H1 (cell line): ENCODE data around the gene ZDHHC17. TPM values are rescaled to one million over a fixed set of nuclear protein-coding genes. Genes with fewer than 3 reads are reported as not detected.

Experiments used
- BCL11A ChIP-seq, 2 experiments: IDR thresholded peaks; one replicate each; pipeline ENCODE4 v1.6.1; 2011; ENCODE audit warnings: low read depth in 2 of 2, low read length in 2 of 2, mild to moderate bottlenecking in 2 of 2
- PHF8 ChIP-seq: fragments of 200-600 bp; sonication (generic); conservative IDR thresholded peaks from 2 replicates; pipeline ENCODE4 v1.7.1; 2012; ENCODE audit warnings: low read depth, mild to moderate bottlenecking, inconsistent platforms, low read length, moderate library complexity
- RBBP5 ChIP-seq: IDR thresholded peaks from 2 replicates; pipeline ENCODE4 v1.7.1; 2012; ENCODE audit warnings: low read depth, mild to moderate bottlenecking, inconsistent platforms, low read length, moderate library complexity, borderline replicate concordance
- SIN3A ChIP-seq, 2 experiments: IDR thresholded peaks in 1 of 2; conservative IDR thresholded peaks in 1 of 2; 2 replicates each; pipeline ENCODE4 v1.6.1; 2011 to 2012; ENCODE audit warnings: low read length in 2 of 2, improper control_type of control experiment in 1 of 2, low read depth in 1 of 2, mild to moderate bottlenecking in 1 of 2
- TAF1 ChIP-seq: IDR thresholded peaks from 2 replicates; pipeline ENCODE4 v1.6.1; 2011; ENCODE audit warnings: mild to moderate bottlenecking, low read depth, low read length
- polyA plus RNA-seq, 7 experiments: library from polyadenylated mRNA; depleted of rRNA in 3 of 7; stranded (reverse) in 5 of 7; unstranded in 2 of 7; fragments of >200 nt in 5 of 7; fragments of 200-250 nt in 2 of 7; gene quantifications; 1 replicate in 5 of 7; 2 replicates in 1 of 7; 4 replicates in 1 of 7; pipeline versions ENCODE4 v1.2.1 to v1.2.3, GENCODE V29; 2011 to 2013; ENCODE audit warnings: missing spikeins in 2 of 7, mixed read lengths in 2 of 7
- total RNA-seq: library from RNA; stranded (reverse); fragmentation: NEBNext Ultra II Directional; extraction: Animal tissue kit (Norgen Biotek cat#: 25700); gene quantifications from 2 replicates; pipeline ENCODE4 v1.2.1, GENCODE V29; 2021

The ZDHHC17 gene
- total and polyA plus RNA-seq, 2 of the 8 experiments (the other 6 are each of a cell fraction or from before 2014, with no cell fraction given), result 27.6 to 28.9 TPM

DNA sequence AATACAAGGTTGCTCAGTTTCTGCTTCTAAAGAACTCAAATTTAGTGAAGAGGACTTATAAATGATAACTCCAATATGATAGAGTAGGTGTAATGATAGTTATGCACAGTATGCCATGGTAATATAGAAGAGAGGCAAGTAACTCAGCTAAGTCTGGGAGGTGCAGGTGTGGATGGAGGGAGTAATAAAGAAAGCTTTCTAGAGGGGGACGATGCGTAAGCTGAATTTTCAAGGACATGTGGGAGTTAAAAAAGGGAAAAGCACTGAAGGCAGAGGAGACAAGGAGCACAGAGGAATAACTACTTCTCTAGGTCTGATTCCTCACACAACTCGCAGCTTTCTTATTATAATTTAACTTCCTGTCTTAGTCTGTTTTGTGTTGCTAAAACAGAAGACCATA lies 49.1 kb upstream of the ZDHHC17 start (continued):
- TF ChIP-seq PHF8 (no peak), BCL11A (IDR thresholded peaks at IDR 0.05; ENCODE audit: low read depth in 2 of 2, low read length in 2 of 2) (no peak), SIN3A (conservative IDR thresholded peaks at IDR 0.05 in 1 of 2, IDR thresholded peaks at IDR 0.05 in 1 of 2; ENCODE audit: low read depth in 1 of 2, low read length in 2 of 2) (no peak), TAF1 (no peak), RBBP5 (no peak)
